Measurements from ENCODE around the gene MBD5.

GRCh38 chr2:148221926-148222325 is 201.0 kb downstream of the MBD5 start:
- no peak for TF ChIP-seq GATA3 (IDR thresholded peaks at IDR 0.05; ENCODE audit: low read depth, low read length)
- TF ChIP-seq GATA2 (IDR thresholded peaks at IDR 0.05; ENCODE audit: low read depth, low read length), result no peak

All from SH-SY5Y (cell line).